ENCODE data around the gene RNF187.

- TF ChIP-seq, protein P1, sequence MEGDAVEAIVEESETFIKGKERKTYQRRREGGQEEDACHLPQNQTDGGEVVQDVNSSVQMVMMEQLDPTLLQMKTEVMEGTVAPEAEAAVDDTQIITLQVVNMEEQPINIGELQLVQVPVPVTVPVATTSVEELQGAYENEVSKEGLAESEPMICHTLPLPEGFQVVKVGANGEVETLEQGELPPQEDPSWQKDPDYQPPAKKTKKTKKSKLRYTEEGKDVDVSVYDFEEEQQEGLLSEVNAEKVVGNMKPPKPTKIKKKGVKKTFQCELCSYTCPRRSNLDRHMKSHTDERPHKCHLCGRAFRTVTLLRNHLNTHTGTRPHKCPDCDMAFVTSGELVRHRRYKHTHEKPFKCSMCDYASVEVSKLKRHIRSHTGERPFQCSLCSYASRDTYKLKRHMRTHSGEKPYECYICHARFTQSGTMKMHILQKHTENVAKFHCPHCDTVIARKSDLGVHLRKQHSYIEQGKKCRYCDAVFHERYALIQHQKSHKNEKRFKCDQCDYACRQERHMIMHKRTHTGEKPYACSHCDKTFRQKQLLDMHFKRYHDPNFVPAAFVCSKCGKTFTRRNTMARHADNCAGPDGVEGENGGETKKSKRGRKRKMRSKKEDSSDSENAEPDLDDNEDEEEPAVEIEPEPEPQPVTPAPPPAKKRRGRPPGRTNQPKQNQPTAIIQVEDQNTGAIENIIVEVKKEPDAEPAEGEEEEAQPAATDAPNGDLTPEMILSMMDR (IDR thresholded peaks at IDR 0.05) = no peak
- TF ChIP-seq POLR2A (IDR thresholded peaks at IDR 0.05) = no peak
Measured at GRCh38 chr1:228530951-228531731, 44.0 kb downstream of the RNF187 start.

Data from lower leg skin (tissue), 3 donors.